WERI-Rb-1 (cell line): ENCODE data around the gene IMMP2L.

Experiments used
- DNase-seq: peaks from one replicate; pipeline ENCODE4 v3.0.0-alpha.2; 2020
- H3K27ac ChIP-seq: fragments of 250-450 bp; sonication (Bioruptor Pico); 2 replicates; pipeline ENCODE4 v1.5.1; 2020; ENCODE audit warnings: mild to moderate bottlenecking, moderate library complexity
- H3K27me3 ChIP-seq: fragments of 250-450 bp; sonication (Bioruptor Pico); 2 replicates; pipeline ENCODE4 v1.5.1; 2021; ENCODE audit warnings: mild to moderate bottlenecking, low read depth, moderate library complexity; ENCODE audit not compliant: insufficient read depth, severe bottlenecking
- H3K36me3 ChIP-seq: fragments of 250-450 bp; sonication (Bioruptor Pico); 2 replicates; pipeline ENCODE4 v1.5.1; 2020; ENCODE audit warnings: mild to moderate bottlenecking, moderate library complexity
- H3K4me3 ChIP-seq: 2 replicates; pipeline ENCODE4 v1.5.1; 2011; ENCODE audit warnings: low read depth, mild to moderate bottlenecking, control low read depth, low read length
- H3K9me3 ChIP-seq: fragments of 250-450 bp; sonication (Bioruptor Pico); 2 replicates; pipeline ENCODE4 v1.5.1; 2021; ENCODE audit warnings: mild to moderate bottlenecking, moderate library complexity; ENCODE audit not compliant: severe bottlenecking
- TF ChIP-seq, protein P1 (sequence below): IDR thresholded peaks from 2 replicates; pipeline ENCODE4 v1.5.1; 2011; ENCODE audit warnings: low read depth, mild to moderate bottlenecking, control low read depth, inconsistent platforms, low read length

IMMP2L gene

DNA sequence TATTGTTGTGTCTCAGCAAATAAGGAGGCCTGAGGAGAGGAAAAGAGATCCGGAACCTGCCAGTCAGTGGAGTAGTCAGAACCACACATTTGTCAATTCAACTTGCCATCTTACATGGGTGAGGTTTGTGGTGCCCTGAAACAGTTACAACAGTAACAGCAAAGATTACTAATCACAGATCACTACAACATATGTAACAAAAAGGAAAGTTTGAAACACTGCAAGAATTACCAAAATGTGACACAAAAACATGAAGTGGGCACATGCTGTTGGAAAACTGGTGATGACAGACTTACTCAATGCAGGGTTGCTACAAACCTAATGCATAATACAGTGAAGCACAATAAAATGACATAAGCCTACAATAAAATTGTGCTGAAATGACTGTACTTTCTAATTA, 382.0 kb downstream of the IMMP2L start:
- Histone ChIP-seq H3K27ac (no peak overlapping the region), H3K4me3 (no peak overlapping the region), H3K36me3 (no peaks in the 10 kb centered on the region), H3K9me3 (no peaks in the 10 kb centered on the region), H3K27me3 (no peaks in the 10 kb centered on the region)
- DNase-seq: no peak
- TF ChIP-seq, protein P1, sequence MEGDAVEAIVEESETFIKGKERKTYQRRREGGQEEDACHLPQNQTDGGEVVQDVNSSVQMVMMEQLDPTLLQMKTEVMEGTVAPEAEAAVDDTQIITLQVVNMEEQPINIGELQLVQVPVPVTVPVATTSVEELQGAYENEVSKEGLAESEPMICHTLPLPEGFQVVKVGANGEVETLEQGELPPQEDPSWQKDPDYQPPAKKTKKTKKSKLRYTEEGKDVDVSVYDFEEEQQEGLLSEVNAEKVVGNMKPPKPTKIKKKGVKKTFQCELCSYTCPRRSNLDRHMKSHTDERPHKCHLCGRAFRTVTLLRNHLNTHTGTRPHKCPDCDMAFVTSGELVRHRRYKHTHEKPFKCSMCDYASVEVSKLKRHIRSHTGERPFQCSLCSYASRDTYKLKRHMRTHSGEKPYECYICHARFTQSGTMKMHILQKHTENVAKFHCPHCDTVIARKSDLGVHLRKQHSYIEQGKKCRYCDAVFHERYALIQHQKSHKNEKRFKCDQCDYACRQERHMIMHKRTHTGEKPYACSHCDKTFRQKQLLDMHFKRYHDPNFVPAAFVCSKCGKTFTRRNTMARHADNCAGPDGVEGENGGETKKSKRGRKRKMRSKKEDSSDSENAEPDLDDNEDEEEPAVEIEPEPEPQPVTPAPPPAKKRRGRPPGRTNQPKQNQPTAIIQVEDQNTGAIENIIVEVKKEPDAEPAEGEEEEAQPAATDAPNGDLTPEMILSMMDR: no peak

DNA sequence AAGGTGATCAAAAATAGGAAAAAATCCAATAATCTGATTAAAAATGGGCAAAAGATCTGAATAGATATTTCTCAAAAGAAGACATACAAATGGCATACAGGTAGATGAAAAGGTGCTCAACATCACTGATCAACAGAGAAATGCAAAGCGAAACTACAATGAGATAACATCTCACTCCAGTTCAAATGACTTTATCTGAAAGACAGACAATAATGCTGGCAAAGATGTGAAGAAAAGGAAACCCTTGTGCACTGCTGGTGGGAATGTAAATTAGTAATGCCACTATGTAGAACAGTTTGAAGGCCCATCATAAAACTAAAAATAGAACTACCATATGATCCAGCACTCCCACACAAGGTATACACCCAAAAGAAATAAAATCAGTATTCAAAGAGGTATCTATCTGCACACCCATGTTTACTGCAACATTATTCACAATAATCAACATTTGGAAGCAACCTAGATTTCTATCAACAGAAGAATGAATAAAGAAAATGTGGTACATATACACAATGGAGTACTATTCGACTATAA, 386.3 kb downstream of the IMMP2L start:
- no peaks in the 10 kb centered on the region for H3K36me3 ChIP-seq
- H3K9me3 ChIP-seq: no peaks in the 10 kb centered on the region
- TF ChIP-seq, protein P1: no peak
- no peak for DNase-seq
- no peaks in the 10 kb centered on the region for H3K27me3 ChIP-seq
- H3K27ac ChIP-seq: no peak overlapping the region
- no peak overlapping the region for H3K4me3 ChIP-seq

GRCh38 chr7:111174510-111174909, 387.8 kb downstream of the IMMP2L start:
- no peak for DNase-seq
- no peaks in the 10 kb centered on the region for H3K36me3 ChIP-seq
- H3K27ac ChIP-seq: no peak overlapping the region
- no peaks in the 10 kb centered on the region for H3K9me3 ChIP-seq
- no peaks in the 10 kb centered on the region for H3K27me3 ChIP-seq
- H3K4me3 ChIP-seq: no peak overlapping the region
- TF ChIP-seq, protein P1: no peak

DNA sequence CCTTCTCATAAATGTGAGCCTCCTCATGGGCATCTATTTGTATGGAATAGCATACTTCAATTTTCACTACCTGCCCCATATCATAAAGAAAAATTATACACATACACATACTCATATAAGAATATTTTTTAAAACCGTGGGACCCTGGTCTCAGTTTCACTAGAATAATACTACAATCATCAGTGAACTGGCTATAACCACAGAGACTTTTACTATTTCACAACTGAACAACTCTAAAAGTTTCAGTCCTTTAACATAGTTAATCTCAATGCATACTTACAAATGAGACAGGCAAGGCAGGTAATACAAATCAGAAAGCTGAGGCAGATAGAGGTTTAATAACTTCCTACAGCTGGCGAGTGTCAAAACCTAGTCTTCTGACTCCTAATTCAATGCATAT, 388.3 kb downstream of the IMMP2L start:
- no peak for DNase-seq
- no peaks in the 10 kb centered on the region for H3K9me3 ChIP-seq
- H3K27ac ChIP-seq: no peak overlapping the region
- no peaks in the 10 kb centered on the region for H3K27me3 ChIP-seq
- TF ChIP-seq, protein P1: no peak
- H3K36me3 ChIP-seq: no peaks in the 10 kb centered on the region
- H3K4me3 ChIP-seq: no peak overlapping the region

DNA sequence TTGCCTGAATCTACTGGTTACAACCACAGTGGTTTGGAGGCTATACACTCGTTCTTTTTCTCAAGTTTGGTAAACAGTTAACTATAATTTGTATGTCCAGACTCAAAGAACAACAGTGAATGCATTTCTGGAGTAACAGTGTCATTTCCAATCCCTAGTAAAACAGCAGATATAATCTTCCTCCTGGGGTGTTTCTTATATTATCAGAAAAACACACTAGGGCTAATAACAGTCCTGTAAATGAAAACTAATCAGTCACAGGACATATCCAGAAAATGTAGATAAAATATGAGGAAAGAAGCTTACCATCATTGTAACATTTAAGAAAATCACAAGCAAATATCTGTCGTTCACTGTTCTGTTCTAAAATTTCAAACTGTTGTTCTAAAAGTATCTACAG, 388.8 kb downstream of the IMMP2L start:
- no peaks in the 10 kb centered on the region for H3K9me3 ChIP-seq
- no peak for DNase-seq
- TF ChIP-seq, protein P1: no peak
- H3K27me3 ChIP-seq: no peaks in the 10 kb centered on the region
- no peak overlapping the region for H3K27ac ChIP-seq
- H3K36me3 ChIP-seq: no peaks in the 10 kb centered on the region
- no peak overlapping the region for H3K4me3 ChIP-seq

DNA sequence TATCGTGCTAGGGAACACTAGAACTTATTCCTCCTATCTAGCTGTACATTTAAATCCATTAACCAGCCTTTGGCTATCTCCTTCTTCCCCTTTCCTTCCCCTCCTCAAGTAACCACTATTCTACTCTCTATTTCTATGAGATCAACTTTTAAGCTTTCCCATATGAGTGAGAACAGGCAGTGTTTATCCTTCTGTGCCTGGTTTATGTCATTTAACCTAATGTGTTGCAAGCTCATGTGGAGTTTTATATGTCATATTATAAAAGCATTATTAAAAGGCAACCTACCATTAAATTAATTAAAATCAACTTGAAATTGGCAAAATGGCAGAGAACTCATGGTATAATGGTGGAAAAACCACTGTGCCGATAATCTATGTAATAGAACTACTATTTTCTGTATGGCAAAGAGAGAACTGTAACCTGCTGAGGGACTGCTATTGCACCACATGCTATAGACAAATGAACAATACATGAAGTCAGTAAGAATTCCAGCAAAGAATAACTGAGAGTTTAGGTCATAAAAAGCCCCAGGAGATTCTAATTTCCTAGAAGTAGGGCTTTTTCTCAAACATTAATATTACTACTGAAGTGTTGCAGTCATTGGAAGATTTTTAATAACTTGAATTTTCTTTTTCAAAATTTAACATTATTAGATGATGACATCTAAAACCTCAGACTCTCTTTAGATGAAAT, 389.6 kb downstream of the IMMP2L start:
- H3K4me3 ChIP-seq: no peak overlapping the region
- no peaks in the 10 kb centered on the region for H3K27me3 ChIP-seq
- TF ChIP-seq, protein P1: no peak
- no peak for DNase-seq
- no peaks in the 10 kb centered on the region for H3K36me3 ChIP-seq
- no peaks in the 10 kb centered on the region for H3K9me3 ChIP-seq
- H3K27ac ChIP-seq: no peak overlapping the region
